GM18517 (cell line): ENCODE results near the gene CCDC28B.
A peak's percentile ranks its signal among the peaks of the same experiment; 100 is the strongest.

Source experiments
- ATAC-seq: cut with Tn5 transposase; IDR thresholded peaks from one replicate; pipeline ENCODE4 v1.9.1; 2021; ENCODE audit warnings: mild to moderate bottlenecking, moderate library complexity; ENCODE audit not compliant: unreplicated experiment

Gene CCDC28B

GRCh38 chr1:32249831-32250525, 49.6 kb downstream of the CCDC28B start:
- ATAC-seq, result peak; percentile 54

GRCh38 chr1:32250893-32251716, 50.7 kb downstream of the CCDC28B start, which contains the start of gene LCK:
Gene LCK (plus strand): TSS chr1:32251265. CDS start chr1:32274330, 23,065 bp downstream.
- ATAC-seq, result no peak
